ENCODE results near the gene DIP2A.

GRCh38 chr21:46561445-46562090, 102.9 kb downstream of the DIP2A start:
- TF ChIP-seq CTCF (conservative IDR thresholded peaks at IDR 0.05) (no peak), EZH2 (IDR thresholded peaks at IDR 0.05; ENCODE audit: low read depth) (no peak)
